ENCODE results near the gene ANO8. TPM values are rescaled to one million over a fixed set of nuclear protein-coding genes. Genes with fewer than 3 reads are reported as not detected.

ANO8 gene
- total RNA-seq, 2 donors from 2014 or later, result 4.2 to 5.2 TPM

DNA sequence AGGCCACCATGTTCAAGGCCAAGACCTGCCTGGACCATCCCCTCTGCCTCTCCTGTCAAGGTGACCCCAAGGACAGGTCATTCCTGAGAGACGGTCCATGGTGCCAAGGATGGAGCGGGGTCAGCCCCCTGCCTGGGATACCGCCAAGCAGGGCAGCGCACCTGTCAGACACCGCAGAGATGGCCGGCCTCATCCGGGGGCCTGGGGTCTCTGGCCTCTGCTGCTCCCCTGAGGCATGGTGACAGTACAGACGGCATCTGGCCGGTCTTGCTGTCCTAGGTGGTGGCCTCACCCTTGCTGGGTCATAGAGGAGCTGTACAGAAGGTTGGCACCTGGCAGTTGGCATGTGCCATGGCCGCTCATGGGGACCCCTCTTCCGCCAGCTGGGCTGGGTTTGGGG is 14.2 kb downstream of the ANO8 start:
- Histone ChIP-seq H3K27ac (no peak overlapping the region), H3K36me3 (peaks cover 34% of the 10 kb centered on the region)

DNA sequence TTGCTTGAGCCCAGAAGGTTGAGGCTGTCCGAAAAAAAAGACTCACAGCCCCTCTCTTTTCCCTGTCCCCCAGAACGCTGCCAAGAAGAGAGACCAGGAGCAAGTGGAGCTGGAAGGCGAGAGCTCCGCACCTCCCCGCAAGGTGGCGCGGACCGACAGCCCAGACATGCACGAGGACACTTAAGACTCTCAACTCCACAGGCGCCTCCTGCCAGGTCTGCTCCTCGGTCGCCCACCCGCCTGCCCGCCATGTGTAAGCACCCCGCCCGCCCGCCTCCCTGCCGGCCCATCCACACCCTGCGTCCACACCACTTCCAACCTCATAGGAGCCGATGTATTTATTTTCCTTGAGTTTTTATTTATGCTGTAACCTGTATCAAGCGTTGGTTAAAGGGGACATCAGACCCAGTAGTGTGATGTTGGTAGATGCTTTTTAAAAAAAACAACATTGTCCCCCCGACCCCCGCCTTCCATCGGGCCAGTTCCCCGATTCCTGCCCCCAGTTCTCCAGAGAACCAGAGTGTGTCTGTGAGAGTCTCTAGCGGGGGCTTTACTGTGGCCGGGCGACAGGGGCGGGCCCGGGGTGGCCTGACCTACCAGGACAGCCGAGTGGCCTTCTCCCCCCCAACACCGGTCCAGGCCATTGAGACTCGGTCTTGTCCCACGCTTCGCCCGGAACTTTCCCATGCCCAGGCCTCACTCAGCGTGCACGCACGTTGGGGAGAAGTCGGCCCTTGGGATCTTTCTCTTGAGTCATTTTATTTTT is 15.0 kb downstream of the ANO8 start:
- Histone ChIP-seq H3K4me1 (peaks cover 0 to 8% of the 10 kb centered on the region in 2 donors), H3K36me3 (peaks cover 37% of the 10 kb centered on the region), H3K27me3 (no peaks in the 10 kb centered on the region), H3K27ac (no peak overlapping the region), H3K9me3 (no peaks in the 10 kb centered on the region), H3K4me3 (no peak overlapping the region)
- no peak for DNase-seq (ENCODE audit: low spot score)
- TF ChIP-seq, protein P1, sequence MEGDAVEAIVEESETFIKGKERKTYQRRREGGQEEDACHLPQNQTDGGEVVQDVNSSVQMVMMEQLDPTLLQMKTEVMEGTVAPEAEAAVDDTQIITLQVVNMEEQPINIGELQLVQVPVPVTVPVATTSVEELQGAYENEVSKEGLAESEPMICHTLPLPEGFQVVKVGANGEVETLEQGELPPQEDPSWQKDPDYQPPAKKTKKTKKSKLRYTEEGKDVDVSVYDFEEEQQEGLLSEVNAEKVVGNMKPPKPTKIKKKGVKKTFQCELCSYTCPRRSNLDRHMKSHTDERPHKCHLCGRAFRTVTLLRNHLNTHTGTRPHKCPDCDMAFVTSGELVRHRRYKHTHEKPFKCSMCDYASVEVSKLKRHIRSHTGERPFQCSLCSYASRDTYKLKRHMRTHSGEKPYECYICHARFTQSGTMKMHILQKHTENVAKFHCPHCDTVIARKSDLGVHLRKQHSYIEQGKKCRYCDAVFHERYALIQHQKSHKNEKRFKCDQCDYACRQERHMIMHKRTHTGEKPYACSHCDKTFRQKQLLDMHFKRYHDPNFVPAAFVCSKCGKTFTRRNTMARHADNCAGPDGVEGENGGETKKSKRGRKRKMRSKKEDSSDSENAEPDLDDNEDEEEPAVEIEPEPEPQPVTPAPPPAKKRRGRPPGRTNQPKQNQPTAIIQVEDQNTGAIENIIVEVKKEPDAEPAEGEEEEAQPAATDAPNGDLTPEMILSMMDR (IDR thresholded peaks at IDR 0.05), result no peak

More for the DNA sequence above, 14.2 kb downstream of the ANO8 start:
- TF ChIP-seq, protein P1 (IDR thresholded peaks at IDR 0.05), result no peak
- no peak for DNase-seq (ENCODE audit: low spot score)
- Histone ChIP-seq H3K9me3 (no peaks in the 10 kb centered on the region), H3K27me3 (no peaks in the 10 kb centered on the region), H3K4me3 (no peak overlapping the region), H3K4me1 (peaks cover 0 to 14% of the 10 kb centered on the region in 2 donors)

DNA sequence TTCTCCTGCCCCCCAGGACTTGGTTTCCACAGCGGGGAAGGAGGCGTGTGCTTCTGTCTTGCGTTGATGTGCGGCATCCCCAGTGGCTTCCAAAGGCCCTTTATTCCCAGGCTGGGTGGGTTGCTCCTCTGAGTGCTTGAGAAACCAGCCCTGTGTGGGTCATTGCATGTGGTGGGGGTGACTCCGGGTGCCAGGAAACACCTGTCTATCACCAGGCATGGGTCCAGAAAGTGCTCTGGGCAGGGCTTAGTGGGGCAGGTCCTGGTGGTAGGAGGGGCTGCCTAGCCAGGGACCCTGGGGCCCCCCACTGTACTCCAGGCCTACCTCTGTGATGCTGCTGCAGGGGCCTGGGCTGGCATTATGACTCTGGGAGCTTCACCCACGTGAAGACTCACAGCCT is 15.7 kb downstream of the ANO8 start:
- Histone ChIP-seq H3K27ac (no peak overlapping the region), H3K9me3 (no peaks in the 10 kb centered on the region), H3K36me3 (peaks cover 44% of the 10 kb centered on the region), H3K27me3 (no peaks in the 10 kb centered on the region), H3K4me3 (no peak overlapping the region), H3K4me1 (peaks cover 0 to 8% of the 10 kb centered on the region in 2 donors)
- TF ChIP-seq, protein P1 (IDR thresholded peaks at IDR 0.05), result no peak
- no peak for DNase-seq (ENCODE audit: low spot score)

DNA sequence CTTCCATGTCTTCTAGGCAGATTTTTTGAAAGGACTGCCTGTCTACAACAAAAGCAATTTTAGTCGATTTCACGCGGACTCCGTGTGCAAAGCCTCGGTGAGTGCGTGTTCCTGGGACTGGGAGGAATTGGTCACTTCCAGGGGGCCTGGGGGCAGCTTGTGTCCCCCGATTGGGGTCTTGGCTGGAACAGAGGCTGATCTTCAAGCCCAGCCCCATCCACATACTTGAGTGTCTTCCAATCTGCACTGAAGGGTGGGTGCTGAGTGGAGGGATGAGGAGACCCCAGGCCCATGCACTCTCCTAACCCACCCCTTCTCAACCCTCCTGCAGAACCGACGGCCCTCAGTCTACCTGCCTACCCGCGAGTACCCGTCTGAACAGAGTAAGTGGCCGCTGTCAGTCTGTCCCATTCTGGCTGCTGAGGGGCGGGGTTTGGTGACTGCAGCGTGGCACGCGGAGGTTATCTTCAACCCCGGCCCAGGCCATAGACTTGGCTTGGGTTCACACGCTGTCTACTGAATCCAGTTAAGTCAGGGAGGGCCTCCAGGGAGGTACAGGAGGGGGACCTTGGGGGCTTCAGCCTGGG is 20.6 kb downstream of the ANO8 start:
- Histone ChIP-seq H3K27ac (no peak overlapping the region), H3K36me3 (peaks cover 19% of the 10 kb centered on the region), H3K4me1 (peaks cover 0 to 26% of the 10 kb centered on the region in 2 donors), H3K27me3 (no peaks in the 10 kb centered on the region), H3K9me3 (no peaks in the 10 kb centered on the region), H3K4me3 (no peak overlapping the region)
- TF ChIP-seq, protein P1 (IDR thresholded peaks at IDR 0.05), result no peak
- DNase-seq (ENCODE audit: low spot score), result no peak

DNA sequence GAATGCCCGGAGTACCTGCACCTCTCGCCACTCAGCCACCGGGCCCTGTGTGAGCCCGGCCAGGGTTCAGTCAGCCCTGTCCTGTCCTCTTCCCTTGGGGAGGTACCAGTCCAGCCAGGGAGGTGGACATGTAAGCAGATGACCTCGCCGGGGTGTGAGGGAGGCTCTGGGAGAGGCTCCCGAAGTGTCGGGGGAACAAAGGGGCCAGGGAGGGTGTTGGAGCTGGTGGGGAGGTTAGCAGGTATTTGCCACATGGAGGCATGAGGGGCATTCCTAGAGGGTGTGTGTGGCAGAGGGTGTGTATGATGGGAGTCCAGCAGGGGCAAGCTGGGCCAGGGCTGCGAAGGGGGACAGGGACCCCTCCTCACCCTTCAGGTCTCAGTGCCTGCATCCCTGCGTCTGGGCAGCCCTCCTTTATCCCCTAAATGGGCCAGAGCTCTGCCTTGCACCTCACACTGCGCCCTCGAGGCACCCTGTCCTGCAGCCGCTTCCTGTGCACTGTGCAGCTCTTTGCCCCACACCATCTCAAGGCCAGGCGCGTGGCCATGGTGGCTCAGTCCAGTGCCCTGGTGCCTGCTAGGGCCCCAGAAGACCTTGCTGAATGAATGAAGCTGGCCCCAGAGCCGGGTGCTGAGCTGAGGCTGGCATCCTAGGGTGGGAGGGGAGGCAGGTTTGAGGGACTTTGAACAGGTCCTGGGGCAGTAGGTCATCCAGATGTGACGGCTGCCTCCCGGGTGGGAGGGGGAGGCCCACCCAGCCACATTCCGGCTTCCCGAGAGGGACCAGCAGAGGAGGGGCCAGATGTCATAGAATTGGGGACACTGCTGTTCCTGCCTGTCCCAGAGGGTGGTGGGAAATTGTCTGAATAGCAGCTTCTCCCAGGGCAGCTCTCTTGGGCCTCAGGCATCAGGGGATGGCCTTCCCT is 22.2 kb downstream of the ANO8 start:
- TF ChIP-seq, protein P1 (IDR thresholded peaks at IDR 0.05), result no peak
- peaks cover 19% of the 10 kb centered on the region for H3K36me3 ChIP-seq
- no peak overlapping the region for H3K27ac ChIP-seq
- peaks cover 0 to 36% of the 10 kb centered on the region in 2 donors for H3K4me1 ChIP-seq
- H3K9me3 ChIP-seq, result no peaks in the 10 kb centered on the region
- DNase-seq (ENCODE audit: low spot score), result no peak
- H3K27me3 ChIP-seq, result no peaks in the 10 kb centered on the region
- no peak overlapping the region for H3K4me3 ChIP-seq

Measured in right atrium auricular region (tissue), 2 donors.